ENCODE results near the gene GALE. TPM values are rescaled to one million over a fixed set of nuclear protein-coding genes. Genes with fewer than 3 reads are reported as not detected.
A peak's percentile ranks its signal among the peaks of the same experiment; 100 is the strongest.

Gene GALE
- total RNA-seq, 4 donors from 2014 or later: 2.9 to 5.7 (median 4.1) TPM

- H3K27ac ChIP-seq: no peak overlapping the region
- no peak overlapping the region for H3K4me3 ChIP-seq
- DNase-seq (no peak), ATAC-seq (no peak)
- intact Hi-C loops (cut with DNase I; ENCODE audit: low total_unique reads) (no loop called here), in situ Hi-C loops (cut with MboI; ENCODE audit: low sequenced_read_pairs in 4 of 4) (loop anchor here in 1 of 4 donors (10.0 kb wide), 1 partner anchor 47 kb away; the partner anchor contains the start of gene FUCA1)
- H3K36me3 ChIP-seq: peaks cover 0 to 67% of the 10 kb centered on the region in 2 donors
- TF ChIP-seq CTCF (IDR thresholded peaks at IDR 0.05 in 4 of 5, conservative IDR thresholded peaks at IDR 0.05 in 1 of 5) (no peak), POLR2A (IDR thresholded peaks at IDR 0.05) (no peak)
- H3K27me3 ChIP-seq: no peaks in the 10 kb centered on the region
- no peaks in the 10 kb centered on the region for H3K9me3 ChIP-seq
- H3K4me1 ChIP-seq: peaks cover 13 to 15% of the 10 kb centered on the region in 2 donors
Observed at GRCh38 chr1:23817633-23818032, 17.1 kb upstream of the GALE start.

DNA sequence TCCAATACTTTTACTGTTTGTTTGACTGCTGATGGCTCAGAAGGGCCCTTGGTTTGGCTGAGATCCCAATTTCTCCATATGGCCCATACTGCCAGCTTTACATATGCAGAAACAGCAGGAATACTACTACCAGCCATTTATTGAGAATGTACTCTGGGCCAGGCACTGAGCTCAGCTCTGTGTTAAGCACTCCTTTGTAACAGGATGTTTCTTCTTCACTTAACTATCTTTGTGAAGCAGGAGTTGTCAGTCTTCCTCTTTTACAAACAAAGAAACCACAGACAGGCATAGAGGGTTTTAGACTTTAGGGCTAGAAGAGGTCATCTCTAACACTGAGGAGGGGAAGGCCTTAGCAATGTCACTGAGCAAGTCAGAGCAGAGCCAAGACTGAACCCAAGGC lies 16.4 kb upstream of the GALE start:
- peaks cover 0 to 73% of the 10 kb centered on the region in 2 donors for H3K36me3 ChIP-seq
- no peak for TF ChIP-seq CTCF (IDR thresholded peaks at IDR 0.05 in 4 of 5, conservative IDR thresholded peaks at IDR 0.05 in 1 of 5)
- no peak for TF ChIP-seq POLR2A (IDR thresholded peaks at IDR 0.05)
- H3K27me3 ChIP-seq: no peaks in the 10 kb centered on the region
- ATAC-seq (no peak), DNase-seq (no peak)
- no peaks in the 10 kb centered on the region for H3K9me3 ChIP-seq
- intact Hi-C loops (cut with DNase I; ENCODE audit: low total_unique reads) (no loop called here), in situ Hi-C loops (cut with MboI; ENCODE audit: low sequenced_read_pairs in 4 of 4) (loop anchor here in 1 of 4 donors (10.0 kb wide), 1 partner anchor 48 kb away; the partner anchor contains the start of gene FUCA1)
- peak overlapping the region in 3 of 4 donors; percentile 7 to 55 (median 39) for H3K27ac ChIP-seq
- no peak overlapping the region for H3K4me3 ChIP-seq
- peaks cover 13 to 15% of the 10 kb centered on the region in 2 donors for H3K4me1 ChIP-seq

- intact Hi-C loops (cut with DNase I; ENCODE audit: low total_unique reads): no loop called here
- Histone ChIP-seq H3K27me3 (no peaks in the 10 kb centered on the region), H3K4me1 (peaks cover 13 to 15% of the 10 kb centered on the region in 2 donors), H3K9me3 (no peaks in the 10 kb centered on the region), H3K4me3 (no peak overlapping the region), H3K27ac (peak overlapping the region in 3 of 4 donors; percentile 7 to 55 (median 39)), H3K36me3 (peaks cover 0 to 73% of the 10 kb centered on the region in 2 donors)
- TF ChIP-seq POLR2A (IDR thresholded peaks at IDR 0.05) (no peak), CTCF (IDR thresholded peaks at IDR 0.05 in 4 of 5, conservative IDR thresholded peaks at IDR 0.05 in 1 of 5) (no peak)
- DNase-seq: no peak
- in situ Hi-C loops (cut with MboI; ENCODE audit: low sequenced_read_pairs in 4 of 4): loop anchor here in 1 of 4 donors (10.0 kb wide), 1 partner anchor 48 kb away; the partner anchor contains the start of gene FUCA1
- ATAC-seq: peak in 1 of 2 donors; percentile 43
Observed at GRCh38 chr1:23816361-23816760, 15.8 kb upstream of the GALE start.

DNA sequence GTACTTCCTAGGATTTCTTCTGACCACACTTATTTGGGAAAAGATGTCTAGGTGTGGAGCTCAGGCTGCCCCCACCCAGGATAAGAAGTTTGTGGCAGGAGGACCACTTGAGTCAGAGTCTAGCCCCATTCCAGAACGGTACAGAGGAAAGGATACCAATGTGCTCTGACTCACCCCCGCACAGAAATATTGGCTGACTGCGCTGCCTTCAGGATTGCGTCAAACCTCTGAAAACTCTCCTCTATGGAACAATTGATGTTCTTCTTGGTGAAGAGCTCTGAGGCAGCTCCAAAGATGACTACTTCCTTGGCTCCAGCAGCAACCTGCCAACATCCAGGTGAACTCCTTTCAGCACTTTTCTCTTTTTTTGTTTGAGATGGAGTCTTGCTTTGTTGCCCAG lies 13.5 kb upstream of the GALE start:
- H3K27me3 ChIP-seq: no peaks in the 10 kb centered on the region
- no peak overlapping the region for H3K27ac ChIP-seq
- intact Hi-C loops (cut with DNase I; ENCODE audit: low total_unique reads) (no loop called here), in situ Hi-C loops (cut with MboI; ENCODE audit: low sequenced_read_pairs in 4 of 4) (loop anchor here in 2 of 4 donors (5.0 to 10.0 kb wide), 2 partner anchors 48 to 51 kb away; partner anchors contain the start of gene FUCA1 (in 1 of the 2))
- no peak overlapping the region for H3K4me3 ChIP-seq
- TF ChIP-seq CTCF (IDR thresholded peaks at IDR 0.05 in 4 of 5, conservative IDR thresholded peaks at IDR 0.05 in 1 of 5) (no peak), POLR2A (IDR thresholded peaks at IDR 0.05) (no peak)
- peaks cover 15 to 19% of the 10 kb centered on the region in 2 donors for H3K4me1 ChIP-seq
- DNase-seq (no peak), ATAC-seq (no peak)
- peaks cover 0 to 65% of the 10 kb centered on the region in 2 donors for H3K36me3 ChIP-seq
- H3K9me3 ChIP-seq: no peaks in the 10 kb centered on the region
